GM04504 (cell line): Measurements from ENCODE around the gene RPS6KA5.
"Not testable (repeated sequence)": the region's sequence is repeated elsewhere in the genome, so short reads cannot be mapped to it uniquely, and the experiment has no call there.

Experiments
- DNase-seq: peaks from one replicate; pipeline ENCODE4 v3.0.0-alpha.2; 2012; ENCODE audit warnings: low read depth

RPS6KA5 gene

DNA sequence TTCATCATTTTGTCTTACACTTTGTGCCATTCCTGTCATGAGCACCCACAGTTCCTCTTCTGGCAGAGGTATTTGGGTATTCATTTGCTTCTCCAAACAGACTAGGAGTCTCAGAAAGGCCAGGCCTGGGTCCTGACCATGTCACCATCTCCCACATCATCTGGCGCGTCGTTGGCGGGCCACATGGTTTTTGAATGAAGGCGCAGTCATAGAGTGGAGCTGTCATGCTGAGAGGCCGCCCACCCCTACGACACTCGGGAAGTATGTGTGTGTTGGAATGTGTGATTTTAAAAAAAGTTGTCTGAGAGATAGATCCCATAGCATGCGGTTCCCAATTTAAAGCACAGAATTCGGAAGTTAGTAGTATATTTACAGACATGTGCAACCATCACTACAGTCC, 228.6 kb downstream of the RPS6KA5 start:
- no peak for DNase-seq

DNA sequence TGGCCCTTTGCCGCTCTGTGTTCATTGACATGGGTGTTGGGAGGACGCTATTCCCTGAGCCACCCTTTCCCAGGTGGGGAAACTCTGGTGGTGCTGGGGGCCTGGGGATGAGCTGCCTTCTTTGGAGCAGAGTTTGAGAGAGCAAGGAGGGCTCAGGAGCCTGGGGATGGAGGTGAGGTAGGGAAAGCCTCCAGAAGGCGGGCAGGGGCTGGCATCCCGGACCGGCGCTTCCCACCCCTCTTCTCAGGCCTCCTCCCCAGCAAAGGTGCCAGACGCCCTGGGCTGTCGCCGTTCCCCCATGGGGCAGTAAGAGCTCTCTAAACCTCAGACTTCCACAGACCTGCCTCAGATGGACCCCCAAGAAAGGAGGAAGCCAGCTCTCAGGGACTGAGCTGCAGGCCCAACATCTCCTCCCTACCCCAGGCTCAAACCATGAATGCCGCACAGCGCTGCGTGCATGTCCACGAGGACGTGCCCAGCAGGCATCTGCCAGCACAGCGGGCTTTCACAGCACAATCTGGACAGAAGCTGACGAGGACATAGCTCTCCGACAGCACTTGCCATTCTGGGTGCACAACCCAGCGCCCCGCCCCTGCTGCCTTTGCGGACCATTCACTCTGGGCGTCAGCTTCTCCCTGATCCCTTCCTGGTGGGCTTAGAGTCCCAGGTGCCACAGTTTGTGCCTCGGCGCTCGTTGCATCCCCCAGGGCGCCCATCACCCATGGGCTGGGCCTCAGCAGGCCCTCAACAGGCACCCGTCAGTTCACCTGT, 229.3 kb downstream of the RPS6KA5 start:
- DNase-seq = no peak

DNA sequence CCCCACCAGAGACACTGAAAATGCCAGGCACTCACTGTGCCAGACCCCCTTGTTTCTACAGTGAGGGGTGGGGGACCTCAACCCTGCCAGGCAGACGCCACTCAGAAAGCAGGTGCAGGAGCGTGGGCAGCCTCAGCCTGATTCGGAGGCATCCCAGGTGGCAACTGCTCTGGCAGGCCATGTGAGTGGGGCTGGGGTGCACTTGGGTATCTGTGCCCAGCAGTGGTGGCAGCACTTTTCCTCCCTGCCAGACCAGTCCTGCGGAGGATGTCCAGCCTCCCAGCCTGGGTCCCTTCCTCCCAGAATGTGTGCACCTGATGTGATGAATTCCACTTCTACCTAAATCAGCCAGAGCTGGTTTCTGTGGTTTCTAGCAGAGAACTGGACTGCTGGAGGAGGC, 230.8 kb downstream of the RPS6KA5 start:
- DNase-seq = no peak

DNA sequence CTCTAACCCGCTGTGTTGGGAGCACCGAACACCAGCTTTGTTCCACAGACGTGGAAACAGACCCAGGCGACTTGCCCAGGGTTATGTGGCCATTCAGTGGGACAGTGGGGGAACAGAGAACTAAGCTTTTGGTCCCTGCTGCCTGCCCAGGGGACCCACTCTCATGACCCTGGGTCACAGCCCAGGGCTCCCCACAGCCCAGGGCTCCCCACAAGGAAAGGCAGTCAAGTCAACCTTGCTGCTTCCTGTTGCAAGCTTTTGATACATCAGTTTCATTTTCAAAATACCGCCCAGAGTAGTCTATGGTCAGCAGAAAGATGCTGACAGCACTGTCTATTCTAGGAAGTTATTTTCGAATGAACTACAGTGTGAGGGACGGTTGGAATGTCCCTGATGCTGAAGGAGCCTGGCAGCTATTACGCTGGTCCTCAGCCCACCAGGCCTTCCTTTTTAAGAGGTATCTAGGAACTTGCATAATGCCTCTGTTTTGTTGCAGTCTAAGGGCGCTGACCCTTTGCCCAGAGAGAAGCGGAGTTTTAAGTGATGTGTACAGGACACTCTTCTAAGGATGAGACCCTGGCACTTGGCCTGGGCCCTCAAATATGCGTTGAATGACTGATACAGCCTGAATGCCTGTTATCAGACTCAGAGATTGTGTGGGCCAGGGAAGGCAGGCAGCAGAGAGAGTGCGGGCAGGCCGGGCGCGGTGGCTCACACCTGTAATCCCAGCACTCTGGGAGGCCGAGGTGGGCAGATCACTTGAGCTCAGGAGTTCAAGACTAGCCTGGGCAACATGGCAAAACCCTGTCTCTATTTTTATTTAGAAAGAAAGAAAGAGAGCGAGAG, 231.6 kb downstream of the RPS6KA5 start:
- DNase-seq = no peak

DNA sequence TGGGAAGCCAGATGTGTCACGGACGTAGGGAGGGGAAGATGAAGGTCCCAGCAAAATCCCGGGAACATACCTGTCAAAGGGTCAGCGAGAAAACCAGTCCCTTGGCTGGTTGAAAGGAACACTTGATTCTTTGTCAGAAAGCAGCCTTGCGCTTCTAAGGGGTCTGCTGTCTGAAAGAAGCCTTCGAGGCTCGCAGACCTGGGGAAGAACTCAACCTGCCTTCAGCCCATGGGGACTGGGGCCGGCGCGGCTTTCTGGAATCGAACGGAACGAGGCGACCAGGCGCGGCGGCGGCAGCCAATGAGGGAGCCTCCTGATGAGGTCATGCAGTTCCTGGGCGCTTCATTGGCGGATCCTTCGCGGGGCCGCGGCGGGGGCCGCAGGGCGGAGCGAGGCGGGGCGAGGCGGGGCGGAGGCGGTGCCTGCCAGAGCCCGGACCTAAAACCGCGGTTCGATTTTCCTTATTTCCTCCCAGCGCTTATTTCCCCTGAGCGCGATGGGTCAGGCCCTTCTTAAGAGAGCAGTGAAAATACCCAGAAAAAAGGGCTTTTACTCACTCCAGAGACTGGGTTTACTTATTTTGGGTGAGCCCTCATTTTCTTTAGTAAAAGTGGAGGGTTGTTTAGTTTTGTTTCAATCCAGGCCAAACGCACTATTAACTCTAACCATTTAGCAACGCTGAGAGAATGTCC, 232.4 kb downstream of the RPS6KA5 start:
- DNase-seq = peak; percentile 58

DNA sequence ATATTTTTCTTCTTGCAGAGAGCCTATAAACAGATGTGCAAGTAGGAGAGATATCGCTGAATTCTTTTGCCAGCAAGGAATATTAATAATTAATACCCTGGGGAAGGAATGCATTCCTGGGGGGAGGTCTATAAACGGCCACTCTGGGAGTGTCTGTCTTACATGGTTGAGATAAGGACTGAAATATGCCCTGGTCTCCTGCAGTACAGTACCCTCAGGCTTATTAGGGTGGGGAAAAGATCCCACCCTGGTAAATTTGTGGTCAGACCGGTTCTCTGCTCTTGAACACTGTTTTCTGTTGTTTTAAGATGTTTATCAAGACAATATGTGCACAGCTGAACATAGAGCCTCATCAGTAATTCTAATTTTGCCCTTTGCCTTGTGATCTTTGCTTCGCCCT, 236.9 kb downstream of the RPS6KA5 start:
- DNase-seq = not testable (repeated sequence)

DNA sequence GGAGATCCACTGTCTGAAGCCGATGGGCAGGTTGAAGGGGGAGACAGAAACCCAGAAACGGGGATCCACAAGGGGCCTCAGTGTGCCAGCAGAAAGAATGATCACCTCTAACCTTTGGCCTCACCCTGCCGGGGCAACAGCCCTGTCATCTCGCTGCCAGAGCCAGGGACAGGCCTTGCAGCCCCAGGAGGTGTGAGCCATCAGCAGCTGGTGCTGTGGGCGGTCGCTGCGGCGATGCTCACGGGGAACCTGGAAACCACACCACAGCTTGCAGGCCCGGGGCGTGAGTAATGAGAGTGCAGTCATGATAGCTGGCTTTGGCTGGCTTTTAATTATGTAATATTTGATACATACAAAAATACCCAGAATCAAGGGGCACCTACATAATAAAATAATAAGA, 239.5 kb downstream of the RPS6KA5 start:
- no peak for DNase-seq

DNA sequence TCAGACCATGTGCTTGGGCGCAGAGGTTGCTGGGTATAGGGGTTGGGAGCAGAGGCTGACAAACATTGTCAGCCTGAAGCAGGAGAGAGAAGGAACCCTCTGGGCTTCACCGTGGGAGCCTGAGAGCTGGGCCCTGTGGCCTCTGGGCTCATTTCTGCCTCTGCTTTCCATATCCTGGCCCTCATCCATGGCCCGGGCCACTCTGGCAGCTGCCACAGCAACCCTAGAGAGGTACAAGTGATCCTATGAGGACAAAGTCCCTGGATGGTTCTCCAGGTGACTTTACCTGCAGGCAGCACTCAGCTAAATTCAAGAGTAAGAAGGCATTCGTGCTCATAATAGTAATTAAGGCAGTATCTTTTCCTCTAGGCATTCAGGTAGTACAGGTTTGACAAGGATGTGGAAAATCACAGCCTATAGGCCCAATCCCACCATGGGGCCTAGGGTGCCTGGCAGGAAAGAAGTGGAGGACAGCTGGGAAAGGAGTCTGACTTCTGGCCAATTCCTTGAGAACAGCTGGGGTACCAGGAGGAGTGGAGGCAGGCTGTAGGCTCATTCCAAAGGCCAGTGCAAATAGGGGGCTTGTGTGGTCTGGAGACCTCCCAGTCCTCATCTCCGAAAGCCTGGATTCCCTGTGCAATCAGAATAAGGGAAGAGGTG, 240.6 kb downstream of the RPS6KA5 start:
- no peak for DNase-seq

DNA sequence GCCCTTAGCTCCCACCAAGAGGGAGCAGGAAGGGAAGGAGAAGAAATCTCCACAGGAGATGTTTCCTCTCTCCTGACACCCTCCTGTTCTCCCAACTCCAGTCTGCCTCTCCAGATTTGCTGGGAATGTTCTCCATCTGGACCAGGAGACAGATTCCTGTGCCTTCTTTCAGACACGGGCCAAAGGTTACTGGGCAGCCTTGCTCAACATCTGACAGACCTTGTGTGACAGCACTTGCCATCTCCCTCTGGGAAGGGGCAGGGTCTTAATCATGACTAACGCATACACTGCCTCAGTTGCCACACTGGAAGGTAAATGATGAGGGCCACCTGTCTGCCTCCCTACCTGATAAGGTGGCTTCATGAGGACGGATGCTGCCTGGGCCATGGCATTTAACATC, 241.7 kb downstream of the RPS6KA5 start:
- DNase-seq = no peak

DNA sequence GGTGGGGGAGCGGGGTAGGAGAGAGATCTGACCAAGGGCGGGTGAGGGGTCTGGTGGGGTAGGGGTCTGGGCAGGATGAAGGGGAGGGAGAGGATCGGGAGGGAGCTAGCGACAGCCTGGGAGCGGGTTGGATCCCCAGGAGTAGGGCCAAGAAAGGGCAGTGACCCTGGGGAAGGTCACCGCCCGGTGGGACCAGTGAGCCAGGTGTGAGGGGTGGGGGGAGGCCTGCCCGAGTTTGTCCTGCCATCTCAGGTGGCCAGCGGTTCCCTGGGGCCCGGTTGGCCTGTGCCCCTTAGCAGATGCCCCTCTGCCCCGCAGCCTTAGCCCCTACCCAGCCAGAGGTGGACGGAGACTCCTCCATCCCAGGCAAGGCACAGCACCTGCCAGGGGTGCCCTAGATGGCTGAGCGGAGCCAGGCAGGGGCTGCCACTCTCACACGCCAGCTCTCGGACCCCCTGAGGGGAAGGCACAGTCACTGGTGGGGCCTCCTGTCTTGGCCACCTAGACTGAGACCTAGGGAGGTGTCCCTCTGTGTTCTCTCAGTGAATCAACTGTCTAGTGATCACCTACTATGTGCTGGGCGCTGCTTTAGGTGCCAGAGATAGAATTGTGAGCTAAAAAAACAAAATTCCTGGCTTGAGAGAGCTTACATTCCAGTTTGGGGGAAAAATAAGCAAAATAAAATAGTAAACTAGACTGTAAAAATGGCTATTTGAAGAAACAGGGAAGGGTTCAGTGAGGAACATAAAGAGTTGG, 243.6 kb downstream of the RPS6KA5 start:
- DNase-seq = no peak

DNA sequence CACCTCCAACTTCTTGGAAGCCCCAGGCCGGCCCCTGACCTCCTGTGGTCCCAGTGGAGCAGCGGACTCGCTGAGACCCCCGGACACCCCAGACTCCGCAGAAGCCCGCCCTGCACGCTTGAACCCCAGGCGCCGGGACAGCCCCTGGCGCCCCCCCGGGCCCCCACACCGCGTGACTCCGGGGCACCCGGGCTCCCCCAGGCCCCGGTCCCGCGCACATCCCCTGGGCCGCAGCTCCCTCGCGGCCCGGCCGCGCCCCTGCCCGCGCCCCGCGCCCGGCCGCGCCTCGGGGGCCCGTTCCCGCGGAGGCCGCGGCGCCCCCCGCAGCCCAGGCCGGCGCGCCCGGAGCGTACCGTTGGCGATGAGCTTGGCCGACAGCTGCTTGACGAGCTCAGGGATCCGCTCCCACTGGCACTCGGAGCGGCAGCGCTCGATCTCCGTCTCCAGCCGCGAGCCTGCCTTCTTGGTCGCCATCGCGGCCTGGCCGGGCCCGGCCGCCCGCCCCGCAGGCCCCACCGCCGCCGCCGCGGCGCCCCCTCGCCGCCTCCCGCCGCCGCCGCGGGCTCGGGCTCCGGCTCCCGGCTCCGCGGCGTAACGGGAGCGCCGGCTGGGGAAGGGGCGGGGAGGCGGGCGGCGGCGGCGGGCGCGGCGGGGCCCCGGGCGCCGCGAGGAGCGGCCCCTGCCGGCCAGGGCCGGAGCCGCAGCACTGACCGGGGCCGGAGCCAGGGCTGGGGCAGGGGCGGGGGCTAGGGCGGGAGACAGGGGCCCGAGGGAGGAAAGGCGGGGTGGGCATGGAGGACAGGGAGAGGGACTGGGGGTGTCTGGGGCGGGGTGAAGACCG, 244.4 kb downstream of the RPS6KA5 start, which contains the start of gene TTC7B:
Gene TTC7B, minus strand, starts transcription at position 609 of the 841 bp plus-strand sequence. Its CDS starts 135 bp downstream, at position 474.
- no peak for DNase-seq

DNA sequence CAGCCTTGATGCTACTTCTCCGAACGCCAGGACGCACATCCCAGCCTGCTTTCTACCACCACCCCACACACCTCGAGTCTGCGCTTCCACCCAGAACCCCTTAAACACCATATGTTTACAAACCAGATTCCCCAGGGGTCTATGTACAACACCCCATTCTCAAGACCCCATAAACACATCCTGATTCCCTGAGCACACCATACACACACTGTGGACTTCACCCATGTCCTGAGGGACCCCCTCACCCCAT, 244.9 kb downstream of the RPS6KA5 start:
- DNase-seq = no peak

DNA sequence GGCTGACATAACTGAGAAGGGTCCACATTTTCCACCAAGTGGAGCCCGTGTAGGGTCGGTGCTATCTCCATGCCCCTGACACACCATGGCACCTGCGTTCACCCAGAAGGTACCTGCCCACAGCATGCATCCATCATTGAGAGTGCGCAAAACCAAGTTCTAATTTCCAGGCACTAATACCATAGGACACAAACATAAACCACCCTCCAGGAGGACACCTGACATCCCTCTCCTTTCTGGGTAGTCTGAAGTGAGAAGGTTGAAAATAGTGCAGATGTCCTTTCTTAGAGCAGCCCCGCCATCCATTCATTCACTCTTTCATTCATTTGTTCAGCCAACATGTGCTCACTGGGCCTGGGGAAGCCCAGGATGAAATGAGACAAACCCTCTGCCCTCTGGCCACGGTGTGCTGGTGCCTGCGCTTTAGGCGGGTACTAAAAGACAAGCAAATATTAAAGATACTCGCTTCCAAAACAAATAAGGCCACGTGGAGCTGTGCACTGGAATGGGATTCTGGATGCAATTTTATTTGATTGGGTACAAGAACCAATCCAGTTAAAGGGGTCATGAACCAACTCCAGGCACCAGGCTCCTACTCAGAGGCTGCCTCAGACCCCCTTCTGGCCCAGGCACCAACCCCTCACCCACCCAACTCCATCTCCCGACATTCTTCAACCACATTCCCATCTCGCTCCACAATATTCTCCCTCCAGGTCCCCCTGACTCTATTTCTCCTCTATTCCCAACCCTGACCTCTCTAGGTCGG, 245.5 kb downstream of the RPS6KA5 start:
- DNase-seq = no peak

DNA sequence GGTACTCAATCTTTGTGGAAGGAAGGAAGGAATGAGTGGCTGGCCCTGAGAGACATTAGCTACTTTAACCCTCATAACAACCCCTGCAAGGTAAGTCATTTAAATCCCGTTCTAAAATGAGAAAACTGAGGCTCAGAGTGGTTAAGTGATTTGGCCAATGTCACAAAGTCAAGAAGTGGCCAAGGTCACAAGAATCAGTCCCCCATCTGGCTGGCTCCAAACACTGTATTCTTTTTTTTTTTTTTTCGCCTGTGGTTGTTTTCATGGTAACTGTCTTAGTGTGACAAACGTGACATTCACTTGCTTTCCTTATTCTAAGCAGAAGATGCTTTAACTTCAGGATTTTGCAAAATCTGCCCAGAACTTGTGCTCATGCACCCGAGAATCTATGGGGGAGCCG, 247.0 kb downstream of the RPS6KA5 start:
- no peak for DNase-seq

DNA sequence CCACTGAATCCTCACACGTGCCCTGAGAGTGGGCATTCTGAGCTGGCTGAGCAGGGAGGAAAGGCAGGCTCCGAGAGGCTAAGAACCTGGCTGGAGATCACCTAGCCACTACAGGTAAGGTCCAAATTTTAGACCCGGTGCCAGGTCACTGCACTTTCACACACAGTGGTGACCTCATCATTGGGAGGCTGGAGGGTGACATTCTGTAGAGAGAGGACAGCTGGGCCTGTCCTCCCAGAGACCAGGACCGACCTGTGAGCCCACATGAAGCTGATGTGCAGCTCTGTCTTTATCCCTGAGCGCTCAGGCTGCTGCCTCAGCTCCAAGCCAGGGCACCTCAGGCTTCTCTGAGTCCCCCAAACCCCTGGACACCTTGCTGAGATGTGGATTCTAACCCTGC, 248.3 kb downstream of the RPS6KA5 start:
- DNase-seq = no peak

DNA sequence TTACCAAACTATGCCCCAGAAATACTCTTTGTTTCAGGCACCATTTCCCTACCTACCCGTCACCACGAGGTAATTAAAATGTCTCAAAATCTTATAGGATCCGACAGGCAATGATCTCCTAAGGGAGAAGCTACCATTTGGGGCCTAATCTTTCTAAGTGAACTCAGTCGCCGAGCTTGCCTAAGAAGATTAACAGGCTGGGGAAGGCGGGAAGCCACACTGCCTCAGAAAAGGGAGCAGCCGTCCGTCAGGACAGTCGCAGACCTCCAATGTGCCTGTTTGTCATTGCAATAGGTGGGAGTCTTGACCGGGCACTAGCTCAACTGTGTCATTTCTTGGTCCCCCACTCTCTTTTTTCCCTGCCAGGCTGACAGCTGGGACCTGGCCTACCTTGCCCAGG, 248.8 kb downstream of the RPS6KA5 start:
- DNase-seq = no peak

DNA sequence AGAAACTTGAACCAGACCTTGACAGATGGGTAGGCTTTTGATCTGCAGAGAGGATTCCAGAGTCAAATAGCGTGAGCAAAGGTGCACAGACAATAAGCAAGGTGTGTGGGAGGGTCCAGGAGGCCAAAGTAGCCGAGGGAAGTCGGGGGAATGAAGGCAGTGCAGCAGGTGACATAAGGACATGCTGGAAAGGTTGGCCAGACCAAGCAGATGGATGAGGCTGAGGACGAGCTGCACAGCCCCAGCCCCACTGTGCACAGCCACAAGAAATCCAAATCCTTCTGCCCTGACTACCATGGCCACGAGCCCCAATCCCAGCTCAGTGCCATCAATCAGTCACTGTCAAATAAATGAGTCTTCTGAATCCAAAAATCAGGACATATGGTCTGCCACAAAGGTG, 249.6 kb downstream of the RPS6KA5 start:
- DNase-seq = no peak

DNA sequence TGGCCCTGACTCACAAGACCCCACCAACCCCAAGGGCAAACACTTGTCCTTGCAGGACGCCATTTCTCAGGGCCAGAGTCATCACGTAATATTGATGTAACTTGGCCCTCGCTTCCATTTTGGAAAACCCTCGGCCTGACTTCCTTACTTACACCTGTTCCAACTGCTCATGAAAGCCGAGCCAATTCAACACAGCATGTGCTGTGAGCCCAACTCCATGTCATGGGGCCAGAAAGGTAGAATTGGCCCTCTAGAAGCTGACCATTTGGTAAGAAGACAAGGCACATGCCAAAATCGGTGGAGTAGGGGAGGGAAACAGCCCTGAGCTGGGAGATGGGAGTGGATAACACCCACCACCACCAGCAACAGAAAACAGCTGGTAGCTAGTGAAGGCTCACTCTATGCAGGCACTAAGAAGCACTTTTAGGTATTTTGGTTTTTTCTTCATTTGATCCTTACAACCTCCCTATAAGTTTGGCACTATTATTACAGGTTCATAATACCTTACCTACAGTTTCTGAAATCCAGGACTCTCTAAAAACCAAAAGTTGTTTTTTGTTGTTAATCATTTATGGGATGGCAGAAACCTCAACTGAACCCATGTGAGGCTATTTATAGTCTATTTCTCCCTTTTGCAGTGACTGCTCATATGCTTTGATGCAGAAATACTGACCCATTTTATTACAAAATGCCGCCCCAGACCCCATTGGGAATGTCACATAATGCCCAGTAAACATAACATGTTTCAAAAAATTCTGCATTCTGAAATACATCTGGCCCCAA, 250.7 kb downstream of the RPS6KA5 start:
- no peak for DNase-seq
